MM.1S (cell line): ENCODE data around the gene MAN1C1.

Source experiments
- EZH2 ChIP-seq: fragments of 300-600 bp; sonication (generic); optimal IDR thresholded peaks from 2 replicates; pipeline ENCODE3; 2017; ENCODE audit warnings: low read depth, mild to moderate bottlenecking, antibody characterized with exemption, low read length, mixed read lengths
- EZH2phosphoT487 ChIP-seq: fragments of 300-600 bp; sonication (generic); IDR thresholded peaks from 2 replicates; pipeline ENCODE4 v1.6.1; 2018; ENCODE audit warnings: antibody characterized with exemption, low read length
- TF ChIP-seq, protein P1 (sequence below): fragments of 300-600 bp; sonication (generic); IDR thresholded peaks from 2 replicates; pipeline ENCODE4 v1.5.1; 2016; ENCODE audit warnings: antibody characterized with exemption, low read length, mixed read lengths

DNA sequence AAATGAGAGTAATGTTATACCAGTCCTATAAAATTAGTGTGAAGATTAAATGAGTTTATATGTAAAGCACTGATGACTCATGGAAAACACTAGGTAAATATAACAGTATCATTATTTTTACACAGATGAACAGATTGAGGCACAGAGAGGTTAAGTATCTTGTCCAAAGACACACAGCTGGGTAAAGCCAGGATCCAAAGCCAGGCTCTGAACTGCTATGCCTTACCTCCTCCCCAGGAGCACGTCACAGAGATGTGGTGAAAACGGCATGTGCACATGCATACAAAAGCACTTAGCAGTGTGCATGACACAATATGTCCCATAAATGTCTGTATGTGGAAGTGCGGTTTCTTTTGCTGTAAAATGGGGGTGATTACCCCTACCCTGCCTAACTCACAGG is 56.9 kb downstream of the MAN1C1 start:
- TF ChIP-seq EZH2phosphoT487 (no peak), EZH2 (no peak)
- TF ChIP-seq, protein P1, sequence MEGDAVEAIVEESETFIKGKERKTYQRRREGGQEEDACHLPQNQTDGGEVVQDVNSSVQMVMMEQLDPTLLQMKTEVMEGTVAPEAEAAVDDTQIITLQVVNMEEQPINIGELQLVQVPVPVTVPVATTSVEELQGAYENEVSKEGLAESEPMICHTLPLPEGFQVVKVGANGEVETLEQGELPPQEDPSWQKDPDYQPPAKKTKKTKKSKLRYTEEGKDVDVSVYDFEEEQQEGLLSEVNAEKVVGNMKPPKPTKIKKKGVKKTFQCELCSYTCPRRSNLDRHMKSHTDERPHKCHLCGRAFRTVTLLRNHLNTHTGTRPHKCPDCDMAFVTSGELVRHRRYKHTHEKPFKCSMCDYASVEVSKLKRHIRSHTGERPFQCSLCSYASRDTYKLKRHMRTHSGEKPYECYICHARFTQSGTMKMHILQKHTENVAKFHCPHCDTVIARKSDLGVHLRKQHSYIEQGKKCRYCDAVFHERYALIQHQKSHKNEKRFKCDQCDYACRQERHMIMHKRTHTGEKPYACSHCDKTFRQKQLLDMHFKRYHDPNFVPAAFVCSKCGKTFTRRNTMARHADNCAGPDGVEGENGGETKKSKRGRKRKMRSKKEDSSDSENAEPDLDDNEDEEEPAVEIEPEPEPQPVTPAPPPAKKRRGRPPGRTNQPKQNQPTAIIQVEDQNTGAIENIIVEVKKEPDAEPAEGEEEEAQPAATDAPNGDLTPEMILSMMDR = no peak
